Measurements from ENCODE around the gene NUP133. TPM values are rescaled to one million over a fixed set of nuclear protein-coding genes. Genes with fewer than 3 reads are reported as not detected.

Gene NUP133
- total and polyA plus RNA-seq, 10 of the 15 experiments (the other 5 are each of a cell fraction or from before 2014, with no cell fraction given) = 10.9 to 45.4 (median 29.2) TPM

- TF ChIP-seq E2F8 (IDR thresholded peaks at IDR 0.05; ENCODE audit: low read depth, partially characterized antibody) (peak; percentile 82), ZBTB11 (CRISPR knock-in tag; IDR thresholded peaks at IDR 0.05) (no peak), RAD21 (IDR thresholded peaks at IDR 0.05; ENCODE audit: insufficient read depth, low read depth, low read length) (no peak), EZH2 (IDR thresholded peaks at IDR 0.05; ENCODE audit: borderline replicate concordance, control insufficient read depth, low read depth, low read length) (no peak), EP300 (IDR thresholded peaks at IDR 0.05; ENCODE audit: borderline replicate concordance in 1 of 2, control insufficient read depth in 1 of 2, low read depth in 2 of 2, low read length in 2 of 2) (0 out of 4 replicates have a peak, but pooled peaks of 1 of the 2 experiments have one; percentile 16), CHD2 (IDR thresholded peaks at IDR 0.05; ENCODE audit: borderline replicate concordance, low read depth, low read length) (peak; percentile 92), CTCF (IDR thresholded peaks at IDR 0.05 in 2 of 3, conservative IDR thresholded peaks at IDR 0.05 in 1 of 3; ENCODE audit: control insufficient read depth in 2 of 3, extremely low read depth in 1 of 3, insufficient read depth in 1 of 3, low read depth in 3 of 3, low read length in 3 of 3) (no peak), ZNF687 (IDR thresholded peaks at IDR 0.05) (no peak), TCF12 (IDR thresholded peaks at IDR 0.05; ENCODE audit: low read depth, low read length) (peak; percentile 54; the same call in 1 of the 2 replicates), POU2F2 (IDR thresholded peaks at IDR 0.05; ENCODE audit: borderline replicate concordance, low read depth, low read length) (peak; percentile 55; the same call in 2 of the 3 replicates), SUZ12 (IDR thresholded peaks at IDR 0.05; ENCODE audit: unreplicated experiment) (no peak)
Observed at GRCh38 chr1:229507951-229508822, at the start of gene NUP133 (continued).
